Vagina (tissue), 2 donors: Measurements from ENCODE around the gene ACO1.

ENCODE experiments used
- POLR2A ChIP-seq, 2 donors: fragments of 450-650 bp; IDR thresholded peaks; one replicate each; pipeline ENCODE4 v1.6.1; 2017; ENCODE audit warnings: antibody characterized with exemption in 2 of 2, mild to moderate bottlenecking in 2 of 2, moderate library complexity in 2 of 2
- TF ChIP-seq, protein P1 (sequence below), 3 experiments: fragments of 450-650 bp in 2 of 3; fragments of 200-600 bp in 1 of 3; sonication (generic) in 1 of 3; IDR thresholded peaks; one replicate each; pipeline ENCODE4 v1.5.1; 2017 to 2019; ENCODE audit warnings: antibody characterized with exemption in 3 of 3, mild to moderate bottlenecking in 2 of 3, moderate library complexity in 2 of 3

DNA sequence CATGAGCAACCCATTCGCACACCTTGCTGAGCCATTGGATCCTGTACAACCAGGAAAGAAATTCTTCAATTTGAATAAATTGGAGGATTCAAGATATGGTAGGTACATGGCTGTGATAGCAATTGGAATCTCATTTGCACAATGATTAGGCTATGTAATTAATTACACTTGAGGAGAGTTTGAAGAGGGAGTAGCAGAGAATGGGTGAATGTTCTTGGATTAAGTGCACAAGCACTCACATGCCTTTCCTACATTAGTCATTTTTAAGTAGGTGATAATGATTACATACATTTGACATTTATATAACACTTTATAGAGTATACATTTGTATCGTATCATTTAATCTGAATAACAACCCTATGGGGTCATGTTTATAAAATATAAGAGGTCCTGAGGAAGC lies 21.1 kb downstream of the ACO1 start:
- TF ChIP-seq, protein P1, sequence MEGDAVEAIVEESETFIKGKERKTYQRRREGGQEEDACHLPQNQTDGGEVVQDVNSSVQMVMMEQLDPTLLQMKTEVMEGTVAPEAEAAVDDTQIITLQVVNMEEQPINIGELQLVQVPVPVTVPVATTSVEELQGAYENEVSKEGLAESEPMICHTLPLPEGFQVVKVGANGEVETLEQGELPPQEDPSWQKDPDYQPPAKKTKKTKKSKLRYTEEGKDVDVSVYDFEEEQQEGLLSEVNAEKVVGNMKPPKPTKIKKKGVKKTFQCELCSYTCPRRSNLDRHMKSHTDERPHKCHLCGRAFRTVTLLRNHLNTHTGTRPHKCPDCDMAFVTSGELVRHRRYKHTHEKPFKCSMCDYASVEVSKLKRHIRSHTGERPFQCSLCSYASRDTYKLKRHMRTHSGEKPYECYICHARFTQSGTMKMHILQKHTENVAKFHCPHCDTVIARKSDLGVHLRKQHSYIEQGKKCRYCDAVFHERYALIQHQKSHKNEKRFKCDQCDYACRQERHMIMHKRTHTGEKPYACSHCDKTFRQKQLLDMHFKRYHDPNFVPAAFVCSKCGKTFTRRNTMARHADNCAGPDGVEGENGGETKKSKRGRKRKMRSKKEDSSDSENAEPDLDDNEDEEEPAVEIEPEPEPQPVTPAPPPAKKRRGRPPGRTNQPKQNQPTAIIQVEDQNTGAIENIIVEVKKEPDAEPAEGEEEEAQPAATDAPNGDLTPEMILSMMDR (IDR thresholded peaks at IDR 0.05), result no peak
- TF ChIP-seq POLR2A (IDR thresholded peaks at IDR 0.05), result no peak
